HL-60 (cell line): ENCODE results near the gene TREML1.

Source experiments
- CTCF ChIP-seq: IDR thresholded peaks from one replicate; pipeline ENCODE4 v1.5.1; 2011; ENCODE audit warnings: low read length, control low read depth, inconsistent platforms; ENCODE audit not compliant: insufficient read depth
- POLR2AphosphoS5 ChIP-seq: IDR thresholded peaks from 2 replicates; pipeline ENCODE4 v1.6.1; 2012; ENCODE audit warnings: low read depth
- REST ChIP-seq: IDR thresholded peaks from 2 replicates; pipeline ENCODE4 v1.6.1; 2012; ENCODE audit warnings: low read depth; ENCODE audit not compliant: insufficient replicate concordance
- SPI1 ChIP-seq: IDR thresholded peaks from 2 replicates; pipeline ENCODE4 v1.6.1; 2012; ENCODE audit warnings: low read depth, mild to moderate bottlenecking, borderline replicate concordance

GRCh38 chr6:41197234-41197633 lies 43.1 kb upstream of the TREML1 start:
- TF ChIP-seq CTCF = no peak
- no peak for TF ChIP-seq POLR2AphosphoS5
- no peak for TF ChIP-seq SPI1
- TF ChIP-seq REST = no peak
